Trophoblast cell (in vitro differentiated cells and primary cell): ENCODE measurements around the gene CCSER2.
A peak's percentile ranks its signal among the peaks of the same experiment; 100 is the strongest.

ENCODE experiments used
- DNase-seq, 2 donors: peaks; one replicate each; pipeline ENCODE4 v3.0.0-alpha.2; 2016
- H2AFZ ChIP-seq: 2 replicates; pipeline ENCODE4 v1.6.1; 2013; ENCODE audit warnings: low read length, moderate library complexity, mild to moderate bottlenecking; ENCODE audit not compliant: insufficient read depth, poor library complexity
- H2AK5ac ChIP-seq: 2 replicates; pipeline ENCODE4 v1.6.1; 2013; ENCODE audit warnings: mild to moderate bottlenecking, low read length
- H2BK120ac ChIP-seq: 2 replicates; pipeline ENCODE4 v1.6.1; 2013; ENCODE audit warnings: low read length, mild to moderate bottlenecking, moderate library complexity; ENCODE audit not compliant: insufficient read depth, poor library complexity
- H2BK12ac ChIP-seq: 2 replicates; pipeline ENCODE4 v1.6.1; 2013; ENCODE audit warnings: mild to moderate bottlenecking, low read length, moderate library complexity
- H2BK5ac ChIP-seq: 2 replicates; pipeline ENCODE4 v1.6.1; 2013; ENCODE audit warnings: low read length, low read depth, moderate library complexity, mild to moderate bottlenecking; ENCODE audit not compliant: poor library complexity
- H3K14ac ChIP-seq: 2 replicates; pipeline ENCODE4 v1.6.1; 2013; ENCODE audit warnings: mild to moderate bottlenecking, low read length
- H3K18ac ChIP-seq: 2 replicates; pipeline ENCODE4 v1.6.1; 2013; ENCODE audit warnings: mild to moderate bottlenecking, low read length
- H3K23ac ChIP-seq: 2 replicates; pipeline ENCODE4 v1.6.1; 2013; ENCODE audit warnings: low read length
- H3K27ac ChIP-seq: 2 replicates; pipeline ENCODE4 v1.5.1; 2013; ENCODE audit warnings: low read depth, mild to moderate bottlenecking, inconsistent platforms, low read length, moderate library complexity
- H3K27me3 ChIP-seq: 2 replicates; pipeline ENCODE4 v1.6.1; 2013; ENCODE audit warnings: inconsistent platforms, mild to moderate bottlenecking, low read length, moderate library complexity; ENCODE audit not compliant: insufficient read depth
- H3K36me3 ChIP-seq, 2 experiments: 1 replicate in 1 of 2; 2 replicates in 1 of 2; pipeline ENCODE4 v1.6.1; 2013; ENCODE audit warnings: low read length in 2 of 2, mild to moderate bottlenecking in 2 of 2, moderate library complexity in 1 of 2; ENCODE audit not compliant: insufficient read depth in 2 of 2, control insufficient read depth in 1 of 2
- H3K4ac ChIP-seq: 2 replicates; pipeline ENCODE4 v1.6.1; 2013; ENCODE audit warnings: low read depth, mild to moderate bottlenecking, low read length, moderate library complexity
- H3K4me1 ChIP-seq, 2 experiments: 1 replicate in 1 of 2; 2 replicates in 1 of 2; pipeline ENCODE4 v1.6.1; 2013; ENCODE audit warnings: low read length in 2 of 2, mild to moderate bottlenecking in 2 of 2, moderate library complexity in 1 of 2; ENCODE audit not compliant: insufficient read depth in 2 of 2, control insufficient read depth in 1 of 2
- H3K4me2 ChIP-seq: 2 replicates; pipeline ENCODE4 v1.6.1; 2013; ENCODE audit warnings: inconsistent platforms, mild to moderate bottlenecking, low read length, moderate library complexity
- H3K4me3 ChIP-seq: 2 replicates; pipeline ENCODE4 v1.5.1; 2013; ENCODE audit warnings: mild to moderate bottlenecking, low read depth, low read length, inconsistent platforms
- H3K79me1 ChIP-seq: one replicate; pipeline ENCODE4 v1.6.1; 2013; ENCODE audit warnings: low read length
- H3K79me2 ChIP-seq: 2 replicates; pipeline ENCODE4 v1.6.1; 2013; ENCODE audit warnings: low read length, mild to moderate bottlenecking; ENCODE audit not compliant: control insufficient read depth, insufficient read depth, poor library complexity
- H3K9ac ChIP-seq: 2 replicates; pipeline ENCODE4 v1.6.1; 2013; ENCODE audit warnings: mild to moderate bottlenecking, low read length
- H3K9me3 ChIP-seq: 2 replicates; pipeline ENCODE4 v1.6.1; 2013; ENCODE audit warnings: low read depth, mild to moderate bottlenecking, control low read depth, inconsistent platforms, low read length; ENCODE audit not compliant: insufficient read depth
- H4K12ac ChIP-seq: 2 replicates; pipeline ENCODE4 v1.6.1; 2013; ENCODE audit warnings: low read depth, mild to moderate bottlenecking, low read length, moderate library complexity
- H4K8ac ChIP-seq: 2 replicates; pipeline ENCODE4 v1.6.1; 2013; ENCODE audit warnings: low read depth, mild to moderate bottlenecking, low read length, moderate library complexity
- H4K91ac ChIP-seq: one replicate; pipeline ENCODE4 v1.6.1; 2013; ENCODE audit warnings: low read depth, mild to moderate bottlenecking, low read length, moderate library complexity
- WGBS: extraction: QIAGEN DNeasy Blood & Tissue Kit; methylation state at CpG from one replicate; pipeline ENCODE4 v1.1.7; 2013; ENCODE audit warnings: missing lambda C conversion rate; ENCODE audit not compliant: insufficient read length, insufficient coverage; ENCODE audit errors: extremely low coverage; 5-methylcytosine and 5-hydroxymethylcytosine counted together

The CCSER2 gene

GRCh38 chr10:84356928-84357327 lies 28.5 kb downstream of the CCSER2 start:
- no peak overlapping the region for H2BK5ac ChIP-seq
- WGBS = no CpG with 5 or more reads among the region's 2 CpGs
- H3K18ac ChIP-seq = no peak overlapping the region
- H4K12ac ChIP-seq = no peak overlapping the region
- no peaks in the 10 kb centered on the region for H3K79me1 ChIP-seq
- no peak overlapping the region for H4K8ac ChIP-seq
- peaks cover 4% of the 10 kb centered on the region for H3K79me2 ChIP-seq
- H3K23ac ChIP-seq = no peak overlapping the region
- no peak overlapping the region for H3K4me2 ChIP-seq
- H3K9me3 ChIP-seq = no peaks in the 10 kb centered on the region
- H3K27me3 ChIP-seq = no peaks in the 10 kb centered on the region
- H2AK5ac ChIP-seq = no peak overlapping the region
- DNase-seq = no peak
- no peak overlapping the region for H3K4me3 ChIP-seq
- H3K27ac ChIP-seq = no peak overlapping the region
- no peak overlapping the region for H2BK12ac ChIP-seq
- no peak overlapping the region for H4K91ac ChIP-seq
- H3K4ac ChIP-seq = no peak overlapping the region
- no peak overlapping the region for H3K9ac ChIP-seq
- no peak overlapping the region for H2AFZ ChIP-seq
- H2BK120ac ChIP-seq = no peak overlapping the region
- no peaks in the 10 kb centered on the region for H3K36me3 ChIP-seq
- H3K4me1 ChIP-seq = peaks cover 0 to 5% of the 10 kb centered on the region in 2 experiments
- H3K14ac ChIP-seq = no peak overlapping the region

- H3K27me3 ChIP-seq = no peaks in the 10 kb centered on the region
- H3K23ac ChIP-seq = no peak overlapping the region
- no peak overlapping the region for H3K4me3 ChIP-seq
- H3K4me2 ChIP-seq = no peak overlapping the region
- no peak overlapping the region for H2BK12ac ChIP-seq
- H4K8ac ChIP-seq = no peak overlapping the region
- H3K9ac ChIP-seq = no peak overlapping the region
- H3K79me2 ChIP-seq = no peaks in the 10 kb centered on the region
- no peak overlapping the region for H4K91ac ChIP-seq
- H3K18ac ChIP-seq = no peak overlapping the region
- no peak overlapping the region for H3K4ac ChIP-seq
- H3K9me3 ChIP-seq = no peaks in the 10 kb centered on the region
- no peak overlapping the region for H2AFZ ChIP-seq
- no peak overlapping the region for H3K14ac ChIP-seq
- no peak overlapping the region for H4K12ac ChIP-seq
- no peak overlapping the region for H3K27ac ChIP-seq
- peaks cover 0 to 5% of the 10 kb centered on the region in 2 experiments for H3K4me1 ChIP-seq
- H2AK5ac ChIP-seq = no peak overlapping the region
- DNase-seq = no peak
- H3K79me1 ChIP-seq = no peaks in the 10 kb centered on the region
- no peaks in the 10 kb centered on the region for H3K36me3 ChIP-seq
- no peak overlapping the region for H2BK120ac ChIP-seq
- no peak overlapping the region for H2BK5ac ChIP-seq
- no CpG with 5 or more reads among the region's 1 CpG for WGBS
Measured at GRCh38 chr10:84358743-84359142, 30.4 kb downstream of the CCSER2 start.

GRCh38 chr10:84360637-84361365 lies 32.4 kb downstream of the CCSER2 start:
- no peak overlapping the region for H4K12ac ChIP-seq
- H3K79me2 ChIP-seq = peaks cover 2% of the 10 kb centered on the region
- peaks cover 0 to 4% of the 10 kb centered on the region in 2 experiments for H3K4me1 ChIP-seq
- no peak overlapping the region for H3K9ac ChIP-seq
- no peak overlapping the region for H2AK5ac ChIP-seq
- peak in 1 of 2 donors; percentile 20 for DNase-seq
- H3K23ac ChIP-seq = no peak overlapping the region
- H2BK5ac ChIP-seq = no peak overlapping the region
- H3K18ac ChIP-seq = no peak overlapping the region
- no peak overlapping the region for H3K4me3 ChIP-seq
- no peaks in the 10 kb centered on the region for H3K27me3 ChIP-seq
- peak overlapping the region; percentile 18 for H3K4me2 ChIP-seq
- H4K91ac ChIP-seq = no peak overlapping the region
- no peak overlapping the region for H2BK12ac ChIP-seq
- H3K4ac ChIP-seq = peak overlapping the region; percentile 35
- no CpG with 5 or more reads among the region's 6 CpGs for WGBS
- no peak overlapping the region for H2AFZ ChIP-seq
- H3K14ac ChIP-seq = no peak overlapping the region
- no peaks in the 10 kb centered on the region for H3K79me1 ChIP-seq
- H3K27ac ChIP-seq = peak overlapping the region; percentile 0
- H4K8ac ChIP-seq = no peak overlapping the region
- H3K9me3 ChIP-seq = no peaks in the 10 kb centered on the region
- no peak overlapping the region for H2BK120ac ChIP-seq
- H3K36me3 ChIP-seq = no peaks in the 10 kb centered on the region

GRCh38 chr10:84365335-84365881 lies 37.0 kb downstream of the CCSER2 start:
- no peak overlapping the region for H2BK120ac ChIP-seq
- no peak overlapping the region for H3K18ac ChIP-seq
- no CpG with 5 or more reads among the region's 5 CpGs for WGBS
- H3K4me1 ChIP-seq = peaks cover 0 to 4% of the 10 kb centered on the region in 2 experiments
- no peak overlapping the region for H4K91ac ChIP-seq
- H3K27ac ChIP-seq = no peak overlapping the region
- H4K12ac ChIP-seq = no peak overlapping the region
- no peak overlapping the region for H2BK5ac ChIP-seq
- no peaks in the 10 kb centered on the region for H3K9me3 ChIP-seq
- H2AK5ac ChIP-seq = no peak overlapping the region
- no peak overlapping the region for H4K8ac ChIP-seq
- H2AFZ ChIP-seq = no peak overlapping the region
- H3K79me1 ChIP-seq = no peaks in the 10 kb centered on the region
- H3K4ac ChIP-seq = no peak overlapping the region
- no peak overlapping the region for H3K14ac ChIP-seq
- no peak for DNase-seq
- no peaks in the 10 kb centered on the region for H3K36me3 ChIP-seq
- H3K4me3 ChIP-seq = no peak overlapping the region
- no peak overlapping the region for H3K9ac ChIP-seq
- H3K23ac ChIP-seq = no peak overlapping the region
- H3K27me3 ChIP-seq = no peaks in the 10 kb centered on the region
- peaks cover 2% of the 10 kb centered on the region for H3K79me2 ChIP-seq
- H2BK12ac ChIP-seq = no peak overlapping the region
- H3K4me2 ChIP-seq = no peak overlapping the region
